CD4-positive, CD25-positive, alpha-beta regulatory T cell (primary cell): ENCODE data around the gene TARS3. TPM values are rescaled to one million over a fixed set of nuclear protein-coding genes. Genes with fewer than 3 reads are reported as not detected.

Experiments used
- ATAC-seq, 2 donors: fragments of 150-1000 bp; cut with Tn5 transposase; one replicate each; pipeline ENCODE4 v1.10.0; 2021; ENCODE audit warnings: low read depth in 2 of 2, moderate number of reproducible peaks in 2 of 2, moderate library complexity in 1 of 2
- DNase-seq, 3 donors: peaks; one replicate each; pipeline versions ENCODE4 v3.0.0 to v3.0.0-alpha.2; 2012 to 2022; ENCODE audit warnings: mixed read lengths in 1 of 3
- H3K27ac ChIP-seq: one replicate; pipeline ENCODE4 v1.7.0; 2013; ENCODE audit warnings: mild to moderate bottlenecking, low read length; ENCODE audit not compliant: insufficient read depth, poor library complexity, severe bottlenecking
- H3K27me3 ChIP-seq: one replicate; pipeline ENCODE4 v1.7.0; 2013; ENCODE audit warnings: low read length; ENCODE audit not compliant: control insufficient read depth, insufficient read depth
- H3K36me3 ChIP-seq: one replicate; pipeline ENCODE4 v1.7.0; 2013; ENCODE audit warnings: mild to moderate bottlenecking, low read length, moderate library complexity; ENCODE audit not compliant: control insufficient read depth, insufficient read depth
- H3K4me1 ChIP-seq: 2 replicates; pipeline ENCODE4 v1.7.0; 2013; ENCODE audit warnings: mild to moderate bottlenecking, low read length; ENCODE audit not compliant: insufficient read depth, control insufficient read depth, poor library complexity, severe bottlenecking
- H3K4me3 ChIP-seq: one replicate; pipeline ENCODE4 v1.7.0; 2013; ENCODE audit warnings: low read depth, mild to moderate bottlenecking, low read length, moderate library complexity
- H3K9me3 ChIP-seq, 2 experiments: 1 replicate in 1 of 2; 2 replicates in 1 of 2; pipeline ENCODE4 v1.7.0; 2013; ENCODE audit warnings: low read length in 2 of 2, mild to moderate bottlenecking in 1 of 2, moderate library complexity in 1 of 2; ENCODE audit not compliant: control insufficient read depth in 2 of 2
- H3K27ac Mint-ChIP-seq, 3 donors: one replicate each; pipeline ENCODE4 v1.8.0; 2020 to 2022; ENCODE audit warnings: mild to moderate bottlenecking in 3 of 3, mixed read lengths in 3 of 3, moderate library complexity in 2 of 3
- H3K27me3 Mint-ChIP-seq: one replicate; pipeline ENCODE4 v1.8.0; 2022; ENCODE audit warnings: mild to moderate bottlenecking, mixed read lengths
- H3K36me3 Mint-ChIP-seq: one replicate; pipeline ENCODE4 v1.8.0; 2020; ENCODE audit warnings: mixed read lengths
- H3K4me1 Mint-ChIP-seq, 4 donors: one replicate each; pipeline ENCODE4 v1.8.0; 2020 to 2022; ENCODE audit warnings: mixed read lengths in 4 of 4, mild to moderate bottlenecking in 1 of 4
- H3K4me3 Mint-ChIP-seq, 4 donors: one replicate each; pipeline ENCODE4 v1.8.0; 2020 to 2022; ENCODE audit warnings: mild to moderate bottlenecking in 4 of 4, mixed read lengths in 4 of 4, moderate library complexity in 3 of 4
- H3K9me3 Mint-ChIP-seq, 7 donors: one replicate each; pipeline ENCODE4 v1.8.0; 2020 to 2022; ENCODE audit warnings: mixed read lengths in 7 of 7, mild to moderate bottlenecking in 3 of 7, moderate library complexity in 2 of 7
- polyA plus RNA-seq, 4 donors: library from polyadenylated mRNA; unstranded; fragments of 300-500 nt; fragmentation: Illumina TruSeq; gene quantifications; one replicate each; pipeline ENCODE4 v1.2.3, GENCODE V29; 2021
- total RNA-seq: library from RNA; stranded (reverse); gene quantifications from one replicate; pipeline ENCODE4 v1.2.3, GENCODE V29; 2022

TARS3 gene
- total and polyA plus RNA-seq, 5 donors from 2014 or later: 6.5 to 15.9 (median 9.1) TPM

GRCh38 chr15:101723171-101723873 is 951 bp downstream of the TARS3 start:
- Mint-ChIP-seq H3K4me1 (peaks cover 17 to 39% (median 20%) of the 10 kb centered on the region in 4 donors), H3K4me3 (peak overlapping the region; percentile 87 to 93 (median 92)), H3K36me3 (peaks cover 26% of the 10 kb centered on the region), H3K27ac (peak overlapping the region; percentile 66 to 95 (median 88)), H3K27me3 (no peaks in the 10 kb centered on the region), H3K9me3 (no peaks in the 10 kb centered on the region)
- H3K27me3 ChIP-seq: no peaks in the 10 kb centered on the region
- peak overlapping the region; percentile 93 for H3K4me3 ChIP-seq
- H3K27ac ChIP-seq: peak overlapping the region; percentile 85
- H3K36me3 ChIP-seq: peaks cover 34% of the 10 kb centered on the region
- H3K4me1 ChIP-seq: peaks cover 12% of the 10 kb centered on the region
- H3K9me3 ChIP-seq: no peaks in the 10 kb centered on the region
- DNase-seq (peak; percentile 7 to 41 (median 17)), ATAC-seq (no peak)

DNA sequence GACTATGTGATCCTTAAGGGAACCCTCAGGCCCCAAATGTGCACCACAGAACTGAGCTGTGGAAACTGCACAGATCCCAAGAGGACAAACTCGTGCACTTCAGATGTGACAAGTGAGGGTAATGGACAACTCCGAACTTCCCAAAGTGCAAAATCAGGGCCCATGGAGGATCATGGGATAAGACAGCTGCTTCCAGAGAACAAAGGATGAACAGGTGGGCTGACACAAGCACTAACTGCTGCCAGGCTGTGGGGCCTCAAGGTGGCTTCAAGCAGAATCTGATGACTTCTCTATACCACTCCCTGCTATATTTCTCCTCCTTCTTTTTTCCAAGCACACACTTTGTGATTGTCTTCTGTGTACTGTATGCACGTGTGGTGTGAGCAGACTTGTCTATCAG is 5.4 kb downstream of the TARS3 start:
- peaks cover 51% of the 10 kb centered on the region for H3K36me3 ChIP-seq

GRCh38 chr15:101712078-101712477 is 12.2 kb downstream of the TARS3 start:
- Histone ChIP-seq H3K4me1 (no peaks in the 10 kb centered on the region), H3K9me3 (no peaks in the 10 kb centered on the region), H3K4me3 (no peak overlapping the region), H3K27ac (no peak overlapping the region), H3K36me3 (peaks cover 65% of the 10 kb centered on the region), H3K27me3 (no peaks in the 10 kb centered on the region)
- Mint-ChIP-seq H3K27me3 (no peaks in the 10 kb centered on the region), H3K36me3 (peaks cover 58% of the 10 kb centered on the region), H3K4me1 (peaks cover 9 to 30% (median 19%) of the 10 kb centered on the region in 4 donors), H3K9me3 (no peaks in the 10 kb centered on the region), H3K27ac (no peak overlapping the region), H3K4me3 (no peak overlapping the region)
- ATAC-seq (no peak), DNase-seq (no peak)

More for the DNA sequence above, 5.4 kb downstream of the TARS3 start:
- Mint-ChIP-seq H3K27ac (no peak overlapping the region), H3K4me1 (peaks cover 10 to 52% (median 28%) of the 10 kb centered on the region in 4 donors), H3K4me3 (peak overlapping the region in 1 of 4 donors; percentile 45), H3K27me3 (no peaks in the 10 kb centered on the region), H3K9me3 (no peaks in the 10 kb centered on the region), H3K36me3 (peaks cover 50% of the 10 kb centered on the region)
- no peak overlapping the region for H3K4me3 ChIP-seq
- H3K27me3 ChIP-seq: no peaks in the 10 kb centered on the region
- peaks cover 8% of the 10 kb centered on the region for H3K4me1 ChIP-seq
- no peak overlapping the region for H3K27ac ChIP-seq
- no peak for ATAC-seq
- H3K9me3 ChIP-seq: no peaks in the 10 kb centered on the region
- no peak for DNase-seq

- ATAC-seq (no peak), DNase-seq (no peak)
- Mint-ChIP-seq H3K4me1 (peaks cover 9 to 28% (median 19%) of the 10 kb centered on the region in 4 donors), H3K27ac (peak overlapping the region in 1 of 3 donors; percentile 45), H3K36me3 (peaks cover 56% of the 10 kb centered on the region), H3K9me3 (no peaks in the 10 kb centered on the region), H3K4me3 (no peak overlapping the region), H3K27me3 (no peaks in the 10 kb centered on the region)
- Histone ChIP-seq H3K4me1 (no peaks in the 10 kb centered on the region), H3K4me3 (no peak overlapping the region), H3K36me3 (peaks cover 68% of the 10 kb centered on the region), H3K27me3 (no peaks in the 10 kb centered on the region), H3K27ac (no peak overlapping the region), H3K9me3 (no peaks in the 10 kb centered on the region)
Measured at GRCh38 chr15:101710806-101711205, 13.5 kb downstream of the TARS3 start.

GRCh38 chr15:101709466-101709865 is 14.8 kb downstream of the TARS3 start:
- Histone ChIP-seq H3K27ac (no peak overlapping the region), H3K9me3 (no peaks in the 10 kb centered on the region), H3K36me3 (peaks cover 79% of the 10 kb centered on the region), H3K4me3 (no peak overlapping the region), H3K27me3 (no peaks in the 10 kb centered on the region), H3K4me1 (no peaks in the 10 kb centered on the region)
- H3K36me3 Mint-ChIP-seq: peaks cover 63% of the 10 kb centered on the region
- H3K4me3 Mint-ChIP-seq: no peak overlapping the region
- DNase-seq (no peak), ATAC-seq (no peak)
- peak overlapping the region in 2 of 3 donors; percentile 71 to 88 for H3K27ac Mint-ChIP-seq
- no peaks in the 10 kb centered on the region for H3K9me3 Mint-ChIP-seq
- H3K4me1 Mint-ChIP-seq: peaks cover 9 to 28% (median 22%) of the 10 kb centered on the region in 4 donors
- H3K27me3 Mint-ChIP-seq: no peaks in the 10 kb centered on the region

GRCh38 chr15:101707983-101708382 is 16.3 kb downstream of the TARS3 start:
- Histone ChIP-seq H3K27me3 (no peaks in the 10 kb centered on the region), H3K27ac (no peak overlapping the region), H3K4me3 (no peak overlapping the region), H3K4me1 (no peaks in the 10 kb centered on the region), H3K36me3 (peaks cover 73% of the 10 kb centered on the region), H3K9me3 (no peaks in the 10 kb centered on the region)
- H3K27me3 Mint-ChIP-seq: no peaks in the 10 kb centered on the region
- H3K4me1 Mint-ChIP-seq: peaks cover 2 to 21% (median 20%) of the 10 kb centered on the region in 4 donors
- H3K36me3 Mint-ChIP-seq: peaks cover 60% of the 10 kb centered on the region
- ATAC-seq (no peak), DNase-seq (no peak)
- no peak overlapping the region for H3K4me3 Mint-ChIP-seq
- no peaks in the 10 kb centered on the region for H3K9me3 Mint-ChIP-seq
- H3K27ac Mint-ChIP-seq: no peak overlapping the region

DNA sequence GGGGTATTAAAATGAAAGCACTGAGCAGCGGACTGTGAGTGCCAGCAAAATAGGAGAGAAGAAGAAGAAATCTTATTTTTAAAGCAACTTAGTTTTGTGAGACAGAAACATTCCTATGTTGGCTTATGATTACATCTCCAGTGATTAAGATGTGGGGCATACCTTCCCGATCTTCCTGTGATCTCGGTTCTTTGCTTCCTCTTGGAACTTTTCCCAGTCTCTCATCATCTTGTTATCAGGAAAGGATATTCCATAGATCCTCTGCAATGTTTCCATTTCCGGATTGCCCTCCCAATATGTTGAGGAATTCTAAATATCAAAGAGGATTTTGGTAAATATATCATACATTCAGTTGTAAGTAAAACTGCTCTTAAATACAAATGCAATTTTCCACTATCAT is 22.2 kb downstream of the TARS3 start:
- Mint-ChIP-seq H3K9me3 (no peaks in the 10 kb centered on the region), H3K36me3 (peaks cover 68% of the 10 kb centered on the region), H3K4me1 (peaks cover 0 to 9% (median 4%) of the 10 kb centered on the region in 4 donors), H3K27me3 (no peaks in the 10 kb centered on the region), H3K4me3 (no peak overlapping the region), H3K27ac (no peak overlapping the region)
- Histone ChIP-seq H3K27me3 (no peaks in the 10 kb centered on the region), H3K9me3 (no peaks in the 10 kb centered on the region), H3K4me3 (no peak overlapping the region), H3K27ac (no peak overlapping the region), H3K36me3 (peaks cover 77% of the 10 kb centered on the region), H3K4me1 (no peaks in the 10 kb centered on the region)
- ATAC-seq (no peak), DNase-seq (no peak)

- no peaks in the 10 kb centered on the region for H3K4me1 ChIP-seq
- peaks cover 0 to 22% (median 8%) of the 10 kb centered on the region in 4 donors for H3K4me1 Mint-ChIP-seq
- H3K27me3 ChIP-seq: no peaks in the 10 kb centered on the region
- H3K4me3 ChIP-seq: no peak overlapping the region
- no peaks in the 10 kb centered on the region for H3K27me3 Mint-ChIP-seq
- H3K9me3 Mint-ChIP-seq: no peaks in the 10 kb centered on the region
- peaks cover 84% of the 10 kb centered on the region for H3K36me3 ChIP-seq
- H3K27ac Mint-ChIP-seq: no peak overlapping the region
- peaks cover 75% of the 10 kb centered on the region for H3K36me3 Mint-ChIP-seq
- H3K9me3 ChIP-seq: no peaks in the 10 kb centered on the region
- ATAC-seq: no peak
- no peak overlapping the region for H3K4me3 Mint-ChIP-seq
- no peak overlapping the region for H3K27ac ChIP-seq
- no peak for DNase-seq
Measured at GRCh38 chr15:101698314-101698713, 26.0 kb downstream of the TARS3 start.
